ENCODE results near the gene ADAT3.

ADAT3 gene

DNA sequence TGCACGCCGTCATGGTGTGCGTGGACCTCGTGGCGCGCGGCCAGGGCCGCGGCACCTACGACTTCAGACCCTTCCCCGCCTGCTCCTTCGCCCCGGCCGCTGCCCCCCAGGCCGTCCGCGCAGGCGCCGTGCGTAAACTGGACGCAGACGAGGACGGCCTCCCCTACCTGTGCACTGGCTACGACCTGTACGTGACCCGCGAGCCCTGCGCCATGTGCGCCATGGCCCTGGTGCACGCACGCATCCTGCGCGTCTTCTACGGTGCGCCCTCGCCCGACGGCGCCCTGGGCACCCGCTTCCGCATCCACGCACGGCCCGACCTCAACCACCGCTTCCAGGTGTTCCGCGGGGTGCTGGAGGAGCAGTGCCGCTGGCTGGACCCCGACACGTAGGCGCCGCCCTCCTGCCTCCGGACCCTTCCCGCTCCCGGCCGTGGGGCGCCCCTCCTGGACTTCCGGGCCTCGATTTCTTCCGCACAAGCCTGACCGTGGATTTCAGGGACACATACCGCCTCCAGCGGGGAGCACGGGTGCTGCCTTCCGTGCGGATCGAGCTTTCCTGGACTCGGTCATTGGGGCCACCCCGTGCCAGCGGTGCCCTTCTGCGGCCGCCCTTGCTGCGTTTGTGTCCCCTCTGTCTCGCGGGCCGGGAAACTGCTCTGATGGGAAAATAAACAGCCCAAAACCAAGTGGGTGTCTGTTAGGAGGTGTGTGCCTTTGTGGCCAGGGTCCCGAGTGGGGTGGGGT is 7.7 kb downstream of the ADAT3 start:
- no peak for DNase-seq (ENCODE audit: low spot score)

GRCh38 chr19:1913781-1914577 is 8.8 kb downstream of the ADAT3 start:
- no peak for DNase-seq (ENCODE audit: low spot score)

- no peak for DNase-seq (ENCODE audit: low spot score)
Measured at GRCh38 chr19:1914826-1915341, 9.7 kb downstream of the ADAT3 start.

- no peak for DNase-seq (ENCODE audit: low spot score)
Measured at GRCh38 chr19:1917146-1917545, 11.9 kb downstream of the ADAT3 start.

DNA sequence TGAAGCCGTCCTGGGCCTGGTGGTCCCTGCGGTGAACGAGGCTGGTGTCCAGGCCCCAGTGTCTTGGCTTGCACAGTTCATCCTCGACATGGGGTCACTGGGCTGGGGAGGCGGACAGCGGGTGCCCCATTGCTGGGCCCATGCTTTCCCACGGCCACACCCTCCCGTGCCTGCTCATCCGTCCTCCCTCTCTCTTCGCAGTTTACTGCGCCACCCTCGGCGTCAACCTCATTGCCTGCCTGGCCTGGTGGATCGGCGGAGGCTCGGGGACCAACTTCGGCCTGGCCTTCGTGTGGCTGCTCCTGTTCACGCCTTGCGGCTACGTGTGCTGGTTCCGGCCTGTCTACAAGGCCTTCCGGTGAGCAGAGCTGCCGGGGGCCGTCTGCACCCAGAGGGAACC is 12.7 kb downstream of the ADAT3 start:
- no peak for DNase-seq (ENCODE audit: low spot score)

DNA sequence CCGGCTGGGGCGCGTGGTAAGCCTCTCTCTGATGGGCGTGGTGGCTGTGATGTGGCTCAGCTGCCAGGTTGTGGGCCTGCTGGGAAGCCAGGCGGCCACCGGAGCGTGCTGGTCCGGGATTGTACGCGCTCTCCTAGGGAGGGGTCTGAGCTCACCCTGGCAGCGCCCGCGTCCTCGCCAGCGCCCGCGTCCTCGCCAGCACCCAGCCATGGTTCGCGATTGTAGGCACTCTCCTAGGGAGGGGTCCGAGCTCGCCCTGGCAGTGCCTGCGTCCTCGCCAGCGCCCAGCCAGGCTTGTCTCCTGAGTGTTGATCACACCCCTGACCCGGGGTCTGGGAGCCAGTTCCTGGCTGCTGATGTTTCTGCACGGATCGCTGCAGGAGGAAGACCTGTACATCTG is 13.8 kb downstream of the ADAT3 start:
- no peak for DNase-seq (ENCODE audit: low spot score)

- no peak for DNase-seq (ENCODE audit: low spot score)
Measured at GRCh38 chr19:1920644-1921043, 15.4 kb downstream of the ADAT3 start.

DNA sequence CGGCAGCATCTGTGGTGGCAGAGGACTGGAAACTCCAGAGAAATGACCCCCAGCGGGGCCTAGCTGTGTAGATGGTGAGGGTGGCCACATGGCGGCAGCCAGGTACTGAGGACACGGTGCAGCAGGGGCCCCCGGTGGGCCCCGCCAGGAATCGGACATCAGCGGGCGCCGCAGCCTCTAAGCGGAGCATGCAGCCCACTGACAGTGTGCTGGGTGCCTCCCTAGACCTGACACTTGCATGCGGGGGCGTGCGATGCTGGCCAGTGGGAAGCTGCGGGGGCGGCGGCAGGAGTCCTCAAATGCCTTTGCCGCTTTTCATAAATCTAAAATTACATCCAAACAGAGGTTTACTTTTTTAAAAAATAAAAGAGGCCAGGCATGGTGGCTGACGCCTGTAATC is 16.1 kb downstream of the ADAT3 start:
- DNase-seq (ENCODE audit: low spot score), result no peak

- no peak for DNase-seq (ENCODE audit: low spot score)
Measured at GRCh38 chr19:1921825-1922224, 16.6 kb downstream of the ADAT3 start.

DNA sequence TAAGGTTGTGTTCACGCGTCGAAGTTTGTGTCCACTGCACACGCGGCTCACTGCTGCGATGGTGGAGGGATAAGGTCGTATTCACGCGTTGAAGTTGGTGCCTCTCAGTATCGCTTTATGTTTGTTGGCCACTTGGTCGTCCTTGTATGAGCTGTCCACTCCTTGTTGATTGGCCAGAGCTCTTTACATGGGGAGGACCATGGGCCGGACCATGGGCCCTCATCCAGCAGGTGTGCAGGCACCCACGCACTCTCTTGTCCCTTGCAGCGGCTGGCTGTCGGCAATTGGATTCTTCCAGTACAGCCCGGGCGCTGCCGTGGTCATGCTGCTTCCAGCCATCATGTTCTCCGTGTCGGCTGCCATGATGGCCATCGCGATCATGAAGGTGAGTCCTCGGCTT is 17.6 kb downstream of the ADAT3 start:
- DNase-seq (ENCODE audit: low spot score), result no peak

DNA sequence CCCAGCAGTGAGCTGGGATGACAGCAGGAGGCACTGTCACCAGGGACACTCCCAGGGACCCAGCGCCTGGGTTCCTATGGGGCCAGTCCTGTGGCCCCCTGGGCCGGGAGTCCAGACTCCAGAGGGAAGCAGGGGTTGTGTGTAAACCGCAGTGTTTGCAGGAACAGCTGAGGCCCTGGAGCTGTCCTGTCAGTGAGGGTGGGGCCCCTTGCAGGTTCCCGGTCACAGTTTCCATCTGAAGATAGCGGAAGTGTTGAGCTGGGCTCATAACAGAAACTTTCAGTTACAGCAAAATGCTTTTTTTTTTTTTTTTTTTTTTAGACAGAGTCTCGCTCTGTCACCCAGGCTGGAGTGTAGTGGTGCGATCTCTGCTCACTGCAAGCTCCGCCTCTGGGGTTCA is 18.1 kb downstream of the ADAT3 start:
- DNase-seq (ENCODE audit: low spot score), result no peak

DNA sequence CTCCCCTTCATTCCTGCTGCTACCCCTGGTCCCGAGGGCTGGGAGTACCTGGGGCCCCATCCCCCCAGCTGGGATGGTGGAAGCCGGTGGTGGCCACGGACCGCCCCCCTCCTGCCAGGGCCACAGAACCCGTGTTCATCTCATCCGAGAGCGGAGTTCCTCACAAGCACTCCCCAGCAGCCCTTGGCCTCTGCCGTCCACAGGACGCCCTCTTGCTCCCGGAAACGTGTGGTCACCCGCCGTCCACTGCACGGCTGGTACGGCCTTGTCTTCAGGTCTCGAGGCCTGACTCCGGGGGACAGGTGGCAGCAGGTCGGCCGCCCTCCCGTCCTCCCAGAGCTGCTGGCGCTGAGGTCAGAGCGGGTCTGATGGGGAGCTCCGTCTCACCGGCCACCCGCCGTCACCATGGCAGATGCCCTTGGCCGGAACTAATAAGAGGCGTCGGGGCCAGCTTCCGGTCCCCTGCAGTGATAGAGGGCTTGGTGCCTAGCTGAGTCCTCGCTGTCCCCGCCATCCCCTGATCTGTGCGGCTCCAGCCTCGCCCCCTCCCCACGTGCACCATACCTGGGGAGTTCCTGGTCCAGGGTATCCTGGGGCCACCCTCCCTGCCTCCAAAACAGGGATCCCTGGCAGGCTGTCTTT is 19.2 kb downstream of the ADAT3 start:
- DNase-seq (ENCODE audit: low spot score), result no peak

DNA sequence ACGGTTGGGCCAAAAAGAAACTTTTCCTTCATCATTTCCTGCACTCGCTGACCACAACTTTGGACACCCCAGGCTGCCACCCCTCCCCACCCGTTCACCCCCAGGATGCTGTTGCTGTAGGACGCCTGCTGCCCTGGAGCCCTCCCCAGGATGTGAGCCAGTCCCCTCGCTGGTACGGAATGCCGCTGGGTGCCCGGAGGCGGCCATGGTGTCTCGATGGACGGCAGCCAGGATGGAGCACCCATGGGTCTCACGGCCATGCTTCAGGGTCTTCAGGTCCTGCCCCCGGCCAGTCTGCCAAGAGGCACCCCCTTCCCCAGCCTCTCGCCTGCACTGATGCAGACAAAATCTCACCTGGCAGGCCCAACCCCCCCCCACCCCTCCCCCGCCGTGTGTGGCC is 20.3 kb downstream of the ADAT3 start:
- no peak for DNase-seq (ENCODE audit: low spot score)

GRCh38 chr19:1929021-1929742 is 24.0 kb downstream of the ADAT3 start:
- DNase-seq (ENCODE audit: low spot score), result peak; percentile 83

GRCh38 chr19:1931445-1931844 is 26.2 kb downstream of the ADAT3 start:
- no peak for DNase-seq (ENCODE audit: low spot score)

GRCh38 chr19:1932395-1932794 is 27.2 kb downstream of the ADAT3 start:
- no peak for DNase-seq (ENCODE audit: low spot score)

DNA sequence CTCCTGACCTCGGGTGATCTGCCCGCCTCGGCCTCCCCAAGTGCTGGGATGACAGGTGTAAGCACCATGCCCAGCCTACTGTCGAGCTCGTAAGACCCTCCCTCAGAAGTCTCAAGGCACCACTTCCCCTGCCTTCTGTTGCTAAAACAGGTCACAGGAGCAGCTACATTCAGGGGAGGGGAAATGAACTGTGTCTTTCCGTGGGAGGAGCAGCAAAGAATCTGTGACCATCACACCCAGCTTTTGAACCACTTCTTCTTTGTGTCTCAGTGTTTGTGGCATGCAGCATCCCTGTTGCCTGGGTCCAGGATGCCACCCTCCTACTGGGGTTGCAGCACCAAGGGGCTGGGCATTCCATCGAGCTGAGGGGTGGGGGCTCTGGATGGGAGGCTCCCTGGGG is 28.0 kb downstream of the ADAT3 start:
- no peak for DNase-seq (ENCODE audit: low spot score)

GRCh38 chr19:1933942-1934341 is 28.7 kb downstream of the ADAT3 start:
- DNase-seq (ENCODE audit: low spot score), result no peak

DNA sequence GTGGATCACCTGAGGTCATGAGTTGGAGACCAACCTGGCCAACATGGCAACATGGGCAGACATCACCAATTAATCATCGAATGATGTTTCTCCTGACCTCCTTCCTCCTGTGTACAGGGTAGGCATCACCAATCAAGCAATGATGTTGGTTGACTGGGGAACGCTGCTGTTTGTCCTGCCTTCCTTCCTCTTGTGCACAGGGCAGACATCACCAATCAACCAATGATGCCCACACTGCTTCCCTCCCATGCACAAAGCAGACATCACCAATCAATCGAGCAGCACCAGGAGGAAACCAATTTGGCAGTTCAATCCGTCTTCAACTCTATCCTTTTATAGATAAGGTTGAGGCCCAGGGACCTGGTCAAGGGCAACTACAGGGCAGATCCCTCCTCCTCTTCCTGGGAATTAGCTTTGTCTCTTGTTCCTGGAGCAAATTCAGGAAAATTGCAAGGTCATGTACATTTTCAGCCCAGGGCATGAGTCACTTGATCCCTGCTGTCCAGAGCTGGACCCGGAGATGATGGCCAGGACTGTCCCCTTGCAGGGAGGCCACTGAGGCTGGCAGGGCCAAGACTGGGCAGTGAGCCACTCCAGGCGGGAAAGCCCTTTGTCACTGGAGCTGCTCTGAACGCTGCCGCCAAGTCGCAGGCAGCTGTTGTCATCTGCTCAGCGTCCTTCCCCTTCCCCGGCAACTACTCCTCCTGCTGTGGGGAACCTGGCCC is 30.4 kb downstream of the ADAT3 start:
- DNase-seq (ENCODE audit: low spot score), result no peak

GRCh38 chr19:1936430-1936829 is 31.2 kb downstream of the ADAT3 start:
- no peak for DNase-seq (ENCODE audit: low spot score)

GRCh38 chr19:1936916-1937610 is 31.9 kb downstream of the ADAT3 start:
- no peak for DNase-seq (ENCODE audit: low spot score)

Data from hematopoietic multipotent progenitor cell treated with erythropoietin and hydrocortisone succinate and interleukin-3 and kit ligand, for 17 days (in vitro differentiated cells).